ENCODE results near the gene KLHL40.

GRCh38 chr3:42705962-42706585 lies 20.7 kb downstream of the KLHL40 start:
- TF ChIP-seq CTCF (IDR thresholded peaks at IDR 0.05) (no peak), EP300 (IDR thresholded peaks at IDR 0.05) (no peak)

Measured in suprapubic skin (tissue), 3 donors.